NCI-H748 (cell line): ENCODE measurements around the gene OSBPL8.
"Not testable (repeated sequence)": the region's sequence is repeated elsewhere in the genome, so short reads cannot be mapped to it uniquely, and the experiment has no call there.

Source experiments
- DNase-seq: peaks from one replicate; lab custom pipeline; 2025; ENCODE audit not compliant: unreplicated experiment; lab: John Stamatoyannopoulos, UW

The OSBPL8 gene

GRCh38 chr12:76426160-76426559, 133.4 kb downstream of the OSBPL8 start:
- DNase-seq: no peak

GRCh38 chr12:76424941-76425340, 134.6 kb downstream of the OSBPL8 start:
- DNase-seq: no peak

- DNase-seq: no peak
Observed at GRCh38 chr12:76422543-76423438, 136.8 kb downstream of the OSBPL8 start.

- no peak for DNase-seq
Observed at GRCh38 chr12:76422154-76422542, 137.4 kb downstream of the OSBPL8 start.

- DNase-seq: no peak
Observed at GRCh38 chr12:76421046-76421445, 138.5 kb downstream of the OSBPL8 start.

GRCh38 chr12:76420222-76420621, 139.3 kb downstream of the OSBPL8 start:
- DNase-seq: no peak

GRCh38 chr12:76417116-76417515, 142.5 kb downstream of the OSBPL8 start:
- DNase-seq: no peak

GRCh38 chr12:76413121-76413520, 146.4 kb downstream of the OSBPL8 start:
- no peak for DNase-seq

- DNase-seq: no peak
Observed at GRCh38 chr12:76410781-76411180, 148.8 kb downstream of the OSBPL8 start.

- DNase-seq: no peak
Observed at GRCh38 chr12:76410371-76410770, 149.2 kb downstream of the OSBPL8 start.

- DNase-seq: no peak
Observed at GRCh38 chr12:76409074-76409473, 150.5 kb downstream of the OSBPL8 start.

GRCh38 chr12:76407710-76408109, 151.9 kb downstream of the OSBPL8 start:
- DNase-seq: no peak

- DNase-seq: no peak
Observed at GRCh38 chr12:76402259-76402658, 157.3 kb downstream of the OSBPL8 start.

- DNase-seq: no peak
Observed at GRCh38 chr12:76400136-76400535, 159.4 kb downstream of the OSBPL8 start.

GRCh38 chr12:76399040-76399439, 160.5 kb downstream of the OSBPL8 start:
- no peak for DNase-seq

- DNase-seq: no peak
Observed at GRCh38 chr12:76398106-76398505, 161.5 kb downstream of the OSBPL8 start.

GRCh38 chr12:76391461-76391860, 168.1 kb downstream of the OSBPL8 start:
- no peak for DNase-seq

- DNase-seq: no peak
Observed at GRCh38 chr12:76387614-76388013, 172.0 kb downstream of the OSBPL8 start.

- DNase-seq: peak; percentile 36
Observed at GRCh38 chr12:76384560-76384959, 175.0 kb downstream of the OSBPL8 start.

- peak; percentile 53 for DNase-seq
Observed at GRCh38 chr12:76383988-76384387, 175.6 kb downstream of the OSBPL8 start.

GRCh38 chr12:76379261-76379660, 180.3 kb downstream of the OSBPL8 start:
- DNase-seq: no peak

- DNase-seq: not testable (repeated sequence)
Observed at GRCh38 chr12:76376876-76377275, 182.7 kb downstream of the OSBPL8 start.

- DNase-seq: no peak
Observed at GRCh38 chr12:76375939-76376338, 183.6 kb downstream of the OSBPL8 start.
